Measurements from ENCODE around the gene FAM229B. TPM values are rescaled to one million over a fixed set of nuclear protein-coding genes. Genes with fewer than 3 reads are reported as not detected.

FAM229B gene
- polyA plus RNA-seq, 4 donors: 5.3 to 7.6 (median 6.8) TPM; not detected in 1

DNA sequence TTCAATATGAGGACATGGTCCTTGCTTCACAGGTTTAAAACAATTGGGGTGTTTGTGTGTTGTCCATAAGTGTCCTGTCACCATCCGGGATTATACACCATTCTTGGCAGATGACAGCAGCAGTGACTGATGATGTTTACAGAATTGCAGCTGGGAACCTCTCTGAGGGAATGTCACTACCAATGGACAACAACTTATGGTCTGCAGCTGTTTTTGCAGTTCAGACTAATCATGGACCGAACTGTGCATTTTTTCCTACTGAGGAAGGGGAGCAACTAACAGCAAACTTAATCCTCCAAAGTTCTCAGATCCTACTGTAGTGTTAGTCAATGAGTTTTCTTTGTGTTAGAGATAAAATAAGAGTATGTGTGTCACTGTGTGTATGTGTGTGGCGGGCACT is 26.0 kb downstream of the FAM229B start:
- no peak overlapping the region for H3K4me3 ChIP-seq (ENCODE audit: low read depth in 1 of 3, low read length in 3 of 3)
- peak in 1 of 2 donors; percentile 10 for DNase-seq
- H3K36me3 ChIP-seq (ENCODE audit: control insufficient read depth in 3 of 3, insufficient read depth in 2 of 3, low read depth in 1 of 3, low read length in 3 of 3): peaks cover 0 to 4% (median 2%) of the 10 kb centered on the region in 3 donors
- no peak for FAIRE-seq
- no peaks in the 10 kb centered on the region for H3K4me1 ChIP-seq (ENCODE audit: control insufficient read depth in 3 of 3, insufficient read depth in 2 of 3, low read depth in 1 of 3, low read length in 2 of 3)
- peaks cover 0 to 3% (median 0%) of the 10 kb centered on the region in 3 donors for H3K27me3 ChIP-seq (ENCODE audit: control insufficient read depth in 3 of 3, insufficient read depth in 3 of 3, low read length in 3 of 3)
- WGBS, 3 donors: 59 to 69% (median 64%) methylated on average over 3 of the region's 3 CpGs
- H3K9me3 ChIP-seq (ENCODE audit: control insufficient read depth in 2 of 2, insufficient read depth in 1 of 2, low read depth in 1 of 2, low read length in 1 of 2): no peaks in the 10 kb centered on the region
- no peak overlapping the region for H3K27ac ChIP-seq (ENCODE audit: low read depth in 1 of 3, low read length in 2 of 3)

- peaks cover 0 to 3% (median 0%) of the 10 kb centered on the region in 3 donors for H3K27me3 ChIP-seq (ENCODE audit: control insufficient read depth in 3 of 3, insufficient read depth in 3 of 3, low read length in 3 of 3)
- peaks cover 0 to 4% (median 2%) of the 10 kb centered on the region in 3 donors for H3K36me3 ChIP-seq (ENCODE audit: control insufficient read depth in 3 of 3, insufficient read depth in 2 of 3, low read depth in 1 of 3, low read length in 3 of 3)
- H3K9me3 ChIP-seq (ENCODE audit: control insufficient read depth in 2 of 2, insufficient read depth in 1 of 2, low read depth in 1 of 2, low read length in 1 of 2): no peaks in the 10 kb centered on the region
- no peak for FAIRE-seq
- no peaks in the 10 kb centered on the region for H3K4me1 ChIP-seq (ENCODE audit: control insufficient read depth in 3 of 3, insufficient read depth in 2 of 3, low read depth in 1 of 3, low read length in 2 of 3)
- no peak overlapping the region for H3K4me3 ChIP-seq (ENCODE audit: low read depth in 1 of 3, low read length in 3 of 3)
- DNase-seq: no peak
- no peak overlapping the region for H3K27ac ChIP-seq (ENCODE audit: low read depth in 1 of 3, low read length in 2 of 3)
Measured at GRCh38 chr6:112113918-112114317, 26.5 kb downstream of the FAM229B start.

DNA sequence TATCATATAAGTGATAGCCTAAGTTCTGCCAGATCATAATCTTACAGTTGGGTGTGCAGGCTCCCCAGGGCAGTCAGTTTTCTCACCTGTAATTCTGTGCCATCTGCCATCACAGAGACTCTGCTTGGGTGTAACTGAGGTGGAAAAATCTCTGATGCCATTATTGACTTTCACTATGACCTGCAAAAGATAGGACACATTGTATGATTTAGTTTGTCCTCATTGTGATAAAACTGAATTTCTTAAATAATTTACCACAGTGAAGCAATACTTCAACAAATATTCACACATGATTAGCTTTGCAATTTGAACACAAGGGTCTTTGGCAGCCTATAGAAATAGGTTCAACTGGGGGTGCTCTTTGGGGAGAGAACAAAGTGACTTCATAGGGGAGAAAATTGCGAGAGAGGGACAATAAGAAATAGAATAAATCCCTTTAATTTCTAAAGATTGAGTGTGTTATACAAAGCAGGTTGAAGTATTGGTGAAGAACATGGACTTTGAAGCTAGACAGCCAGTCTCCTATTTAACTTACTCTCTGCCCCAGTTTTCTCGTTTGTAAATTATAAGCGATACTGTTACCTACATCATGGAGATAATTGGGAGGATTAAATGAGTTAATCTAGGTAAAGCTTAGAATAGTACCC is 27.3 kb downstream of the FAM229B start:
- Histone ChIP-seq H3K36me3 (ENCODE audit: control insufficient read depth in 3 of 3, insufficient read depth in 2 of 3, low read depth in 1 of 3, low read length in 3 of 3) (peaks cover 0 to 2% (median 2%) of the 10 kb centered on the region in 3 donors), H3K4me1 (ENCODE audit: control insufficient read depth in 3 of 3, insufficient read depth in 2 of 3, low read depth in 1 of 3, low read length in 2 of 3) (no peaks in the 10 kb centered on the region), H3K27ac (ENCODE audit: low read depth in 1 of 3, low read length in 2 of 3) (no peak overlapping the region), H3K27me3 (ENCODE audit: control insufficient read depth in 3 of 3, insufficient read depth in 3 of 3, low read length in 3 of 3) (no peaks in the 10 kb centered on the region), H3K4me3 (ENCODE audit: low read depth in 1 of 3, low read length in 3 of 3) (no peak overlapping the region), H3K9me3 (ENCODE audit: control insufficient read depth in 2 of 2, insufficient read depth in 1 of 2, low read depth in 1 of 2, low read length in 1 of 2) (no peaks in the 10 kb centered on the region)
- FAIRE-seq (no peak), DNase-seq (no peak)
- WGBS, 3 donors: 75 to 86% (median 86%) methylated on average over 3 of the region's 3 CpGs

GRCh38 chr6:112116221-112116620 is 28.8 kb downstream of the FAM229B start:
- Histone ChIP-seq H3K4me3 (ENCODE audit: low read depth in 1 of 3, low read length in 3 of 3) (no peak overlapping the region), H3K36me3 (ENCODE audit: control insufficient read depth in 3 of 3, insufficient read depth in 2 of 3, low read depth in 1 of 3, low read length in 3 of 3) (peaks cover 0 to 2% (median 2%) of the 10 kb centered on the region in 3 donors), H3K4me1 (ENCODE audit: control insufficient read depth in 3 of 3, insufficient read depth in 2 of 3, low read depth in 1 of 3, low read length in 2 of 3) (no peaks in the 10 kb centered on the region), H3K27me3 (ENCODE audit: control insufficient read depth in 3 of 3, insufficient read depth in 3 of 3, low read length in 3 of 3) (no peaks in the 10 kb centered on the region), H3K27ac (ENCODE audit: low read depth in 1 of 3, low read length in 2 of 3) (no peak overlapping the region), H3K9me3 (ENCODE audit: control insufficient read depth in 2 of 2, insufficient read depth in 1 of 2, low read depth in 1 of 2, low read length in 1 of 2) (no peaks in the 10 kb centered on the region)
- 60 to 85% (median 67%) methylated on average over 1 of the region's 1 CpG for WGBS, 3 donors
- FAIRE-seq (no peak), DNase-seq (no peak)

- FAIRE-seq (no peak), DNase-seq (no peak)
- 44 to 57% (median 47%) methylated on average over 1 of the region's 1 CpG for WGBS, 3 donors
- Histone ChIP-seq H3K4me3 (ENCODE audit: low read depth in 1 of 3, low read length in 3 of 3) (no peak overlapping the region), H3K9me3 (ENCODE audit: control insufficient read depth in 2 of 2, insufficient read depth in 1 of 2, low read depth in 1 of 2, low read length in 1 of 2) (no peaks in the 10 kb centered on the region), H3K27me3 (ENCODE audit: control insufficient read depth in 3 of 3, insufficient read depth in 3 of 3, low read length in 3 of 3) (no peaks in the 10 kb centered on the region), H3K36me3 (ENCODE audit: control insufficient read depth in 3 of 3, insufficient read depth in 2 of 3, low read depth in 1 of 3, low read length in 3 of 3) (peaks cover 0 to 2% (median 0%) of the 10 kb centered on the region in 3 donors), H3K27ac (ENCODE audit: low read depth in 1 of 3, low read length in 2 of 3) (no peak overlapping the region), H3K4me1 (ENCODE audit: control insufficient read depth in 3 of 3, insufficient read depth in 2 of 3, low read depth in 1 of 3, low read length in 2 of 3) (no peaks in the 10 kb centered on the region)
Measured at GRCh38 chr6:112117554-112117953, 30.2 kb downstream of the FAM229B start.

- H3K27ac ChIP-seq (ENCODE audit: low read depth in 1 of 3, low read length in 2 of 3): no peak overlapping the region
- peaks cover 0 to 2% (median 0%) of the 10 kb centered on the region in 3 donors for H3K36me3 ChIP-seq (ENCODE audit: control insufficient read depth in 3 of 3, insufficient read depth in 2 of 3, low read depth in 1 of 3, low read length in 3 of 3)
- H3K9me3 ChIP-seq (ENCODE audit: control insufficient read depth in 2 of 2, insufficient read depth in 1 of 2, low read depth in 1 of 2, low read length in 1 of 2): no peaks in the 10 kb centered on the region
- H3K27me3 ChIP-seq (ENCODE audit: control insufficient read depth in 3 of 3, insufficient read depth in 3 of 3, low read length in 3 of 3): no peaks in the 10 kb centered on the region
- no peaks in the 10 kb centered on the region for H3K4me1 ChIP-seq (ENCODE audit: control insufficient read depth in 3 of 3, insufficient read depth in 2 of 3, low read depth in 1 of 3, low read length in 2 of 3)
- no peak for DNase-seq
- H3K4me3 ChIP-seq (ENCODE audit: low read depth in 1 of 3, low read length in 3 of 3): no peak overlapping the region
- FAIRE-seq: no peak
Measured at GRCh38 chr6:112118034-112118433, 30.6 kb downstream of the FAM229B start.

GRCh38 chr6:112122756-112123155 is 35.4 kb downstream of the FAM229B start:
- H3K4me3 ChIP-seq (ENCODE audit: low read depth in 1 of 3, low read length in 3 of 3): no peak overlapping the region
- H3K9me3 ChIP-seq (ENCODE audit: control insufficient read depth in 2 of 2, insufficient read depth in 1 of 2, low read depth in 1 of 2, low read length in 1 of 2): no peaks in the 10 kb centered on the region
- H3K27ac ChIP-seq (ENCODE audit: low read depth in 1 of 3, low read length in 2 of 3): no peak overlapping the region
- 75 to 83% (median 78%) methylated on average over 2 of the region's 2 CpGs for WGBS, 3 donors
- no peaks in the 10 kb centered on the region for H3K27me3 ChIP-seq (ENCODE audit: control insufficient read depth in 3 of 3, insufficient read depth in 3 of 3, low read length in 3 of 3)
- DNase-seq (no peak), FAIRE-seq (no peak)
- H3K36me3 ChIP-seq (ENCODE audit: control insufficient read depth in 3 of 3, insufficient read depth in 2 of 3, low read depth in 1 of 3, low read length in 3 of 3): no peaks in the 10 kb centered on the region
- H3K4me1 ChIP-seq (ENCODE audit: control insufficient read depth in 3 of 3, insufficient read depth in 2 of 3, low read depth in 1 of 3, low read length in 2 of 3): no peaks in the 10 kb centered on the region

- DNase-seq (no peak), FAIRE-seq (no peak)
- no peaks in the 10 kb centered on the region for H3K9me3 ChIP-seq (ENCODE audit: control insufficient read depth in 2 of 2, insufficient read depth in 1 of 2, low read depth in 1 of 2, low read length in 1 of 2)
- H3K27me3 ChIP-seq (ENCODE audit: control insufficient read depth in 3 of 3, insufficient read depth in 3 of 3, low read length in 3 of 3): no peaks in the 10 kb centered on the region
- no peaks in the 10 kb centered on the region for H3K4me1 ChIP-seq (ENCODE audit: control insufficient read depth in 3 of 3, insufficient read depth in 2 of 3, low read depth in 1 of 3, low read length in 2 of 3)
- H3K36me3 ChIP-seq (ENCODE audit: control insufficient read depth in 3 of 3, insufficient read depth in 2 of 3, low read depth in 1 of 3, low read length in 3 of 3): no peaks in the 10 kb centered on the region
- WGBS, 3 donors: 90 to 96% (median 95%) methylated on average over 1 of the region's 1 CpG
- no peak overlapping the region for H3K4me3 ChIP-seq (ENCODE audit: low read depth in 1 of 3, low read length in 3 of 3)
- no peak overlapping the region for H3K27ac ChIP-seq (ENCODE audit: low read depth in 1 of 3, low read length in 2 of 3)
Measured at GRCh38 chr6:112123982-112124381, 36.6 kb downstream of the FAM229B start.

GRCh38 chr6:112128208-112128607 is 40.8 kb downstream of the FAM229B start:
- FAIRE-seq (no peak), DNase-seq (no peak)
- Histone ChIP-seq H3K4me1 (ENCODE audit: control insufficient read depth in 3 of 3, insufficient read depth in 2 of 3, low read depth in 1 of 3, low read length in 2 of 3) (no peaks in the 10 kb centered on the region), H3K36me3 (ENCODE audit: control insufficient read depth in 3 of 3, insufficient read depth in 2 of 3, low read depth in 1 of 3, low read length in 3 of 3) (no peaks in the 10 kb centered on the region), H3K9me3 (ENCODE audit: control insufficient read depth in 2 of 2, insufficient read depth in 1 of 2, low read depth in 1 of 2, low read length in 1 of 2) (no peaks in the 10 kb centered on the region), H3K27ac (ENCODE audit: low read depth in 1 of 3, low read length in 2 of 3) (no peak overlapping the region), H3K4me3 (ENCODE audit: low read depth in 1 of 3, low read length in 3 of 3) (no peak overlapping the region), H3K27me3 (ENCODE audit: control insufficient read depth in 3 of 3, insufficient read depth in 3 of 3, low read length in 3 of 3) (no peaks in the 10 kb centered on the region)
- 37 to 70% (median 58%) methylated on average over 5 of the region's 5 CpGs for WGBS, 3 donors
